Measurements from ENCODE around the gene TPPP3. TPM values are rescaled to one million over a fixed set of nuclear protein-coding genes. Genes with fewer than 3 reads are reported as not detected.

Gene TPPP3
- total and polyA plus RNA-seq, 8 donors: 79.2 to 403 (median 335) TPM

- intact Hi-C loops (cut with DNase I): no loop called here
- H3K4me1 ChIP-seq: peaks cover 0 to 13% of the 10 kb centered on the region in 2 donors
- H3K9me3 ChIP-seq: no peaks in the 10 kb centered on the region
- TF ChIP-seq CTCF (IDR thresholded peaks at IDR 0.05): no peak
- no peak overlapping the region for H3K27ac ChIP-seq
- H3K27me3 ChIP-seq: no peaks in the 10 kb centered on the region
- H3K4me3 ChIP-seq: no peak overlapping the region
- ATAC-seq (no peak), DNase-seq (no peak)
- H3K36me3 ChIP-seq: no peaks in the 10 kb centered on the region
Measured at GRCh38 chr16:67341250-67341649, 52.0 kb downstream of the TPPP3 start.

Other genes starting within 250 kb of the TPPP3 start
- gene B3GNT9, start 242.5 kb downstream of the TPPP3 start, total RNA-seq: 10 to 100 TPM; 18.6 to 29.4 TPM
- 10 to 100 TPM; 16.2 to 25.7 (median 19.9) TPM for gene B3GNT9, start 242.5 kb downstream of the TPPP3 start, polyA plus RNA-seq (ENCODE audit: insufficient read length in 6 of 6)
- gene TRADD, start 233.6 kb downstream of the TPPP3 start, total RNA-seq: 10 to 100 TPM; 25.1 to 25.5 TPM
- gene TRADD, start 233.6 kb downstream of the TPPP3 start, polyA plus RNA-seq (ENCODE audit: insufficient read length in 6 of 6): 1 to 10 TPM; 5.8 to 8.6 (median 7.8) TPM
- gene FBXL8, start 233.5 kb downstream of the TPPP3 start, total RNA-seq: 10 to 100 TPM; 22.1 to 22.9 TPM
- gene FBXL8, start 233.5 kb downstream of the TPPP3 start, polyA plus RNA-seq (ENCODE audit: insufficient read length in 6 of 6): 1 to 10 TPM; 1.8 to 4.1 (median 3.2) TPM
- 10 to 100 TPM; 28.1 to 38.2 TPM for gene HSF4, start 228.8 kb downstream of the TPPP3 start, total RNA-seq
- 1 to 10 TPM; 2.5 to 5.9 (median 4.8) TPM for gene HSF4, start 228.8 kb downstream of the TPPP3 start, polyA plus RNA-seq (ENCODE audit: insufficient read length in 6 of 6)
- 10 to 100 TPM; 29.5 to 36.7 TPM for gene NOL3, start 223.0 kb downstream of the TPPP3 start, total RNA-seq
- gene NOL3, start 223.0 kb downstream of the TPPP3 start, polyA plus RNA-seq (ENCODE audit: insufficient read length in 6 of 6): 10 to 100 TPM; 11.9 to 19.6 (median 17.3) TPM
- gene MATCAP1, start 209.5 kb downstream of the TPPP3 start, total RNA-seq: 10 to 100 TPM; 36.8 to 44.7 TPM
- gene MATCAP1, start 209.5 kb downstream of the TPPP3 start, polyA plus RNA-seq (ENCODE audit: insufficient read length in 6 of 6): 10 to 100 TPM; 43.5 to 66.9 (median 59.5) TPM
- 10 to 100 TPM; 10.9 to 16.9 TPM for gene EXOC3L1, start 203.4 kb downstream of the TPPP3 start, total RNA-seq
- 10 to 100 TPM in 2 of 6 donors, 1 to 10 TPM in 4; 7.5 to 13.7 (median 9.7) TPM for gene EXOC3L1, start 203.4 kb downstream of the TPPP3 start, polyA plus RNA-seq (ENCODE audit: insufficient read length in 6 of 6)
- gene E2F4, start 201.3 kb downstream of the TPPP3 start, total RNA-seq: 10 to 100 TPM; 47.7 to 81.4 TPM
- gene E2F4, start 201.3 kb downstream of the TPPP3 start, polyA plus RNA-seq (ENCODE audit: insufficient read length in 6 of 6): 10 to 100 TPM; 45.7 to 70.8 (median 53.9) TPM
- 10 to 100 TPM; 14.8 to 21.2 TPM for gene ELMO3, start 194.4 kb downstream of the TPPP3 start, total RNA-seq
- gene ELMO3, start 194.4 kb downstream of the TPPP3 start, polyA plus RNA-seq (ENCODE audit: insufficient read length in 6 of 6): 1 to 10 TPM; 4.9 to 9.6 (median 6.8) TPM
- 10 to 100 TPM; 43.8 to 56.9 TPM for gene TMEM208, start 166.4 kb downstream of the TPPP3 start, total RNA-seq
- gene TMEM208, start 166.4 kb downstream of the TPPP3 start, polyA plus RNA-seq (ENCODE audit: insufficient read length in 6 of 6): 10 to 100 TPM; 23.1 to 26.4 (median 24.8) TPM
- 100 to 1,000 TPM in 1 of 2 donors, 10 to 100 TPM in 1; 68.4 to 132 TPM for gene FHOD1, start 146.0 kb downstream of the TPPP3 start, total RNA-seq
- gene FHOD1, start 146.0 kb downstream of the TPPP3 start, polyA plus RNA-seq (ENCODE audit: insufficient read length in 6 of 6): 100 to 1,000 TPM; 161 to 300 (median 202) TPM
- gene SLC9A5, start 144.5 kb downstream of the TPPP3 start, total RNA-seq: 1 to 10 TPM; 3.2 to 4.0 TPM
- 10 to 100 TPM; 18.8 to 26.1 (median 22.6) TPM for gene SLC9A5, start 144.5 kb downstream of the TPPP3 start, polyA plus RNA-seq (ENCODE audit: insufficient read length in 6 of 6)
- 10 to 100 TPM; 24.9 to 28.5 TPM for gene PLEKHG4, start 114.0 kb downstream of the TPPP3 start, total RNA-seq
- gene PLEKHG4, start 114.0 kb downstream of the TPPP3 start, polyA plus RNA-seq (ENCODE audit: insufficient read length in 6 of 6): 10 to 100 TPM; 28.8 to 40.3 (median 35.6) TPM
- gene KCTD19, start 66.8 kb downstream of the TPPP3 start, total RNA-seq: under 1 TPM in 1 of 2 donors, not detected in 1; 0.73 TPM
- 10 to 100 TPM in 1 of 6 donors, 1 to 10 TPM in 5; 6.9 to 13.1 (median 8.4) TPM for gene KCTD19, start 66.8 kb downstream of the TPPP3 start, polyA plus RNA-seq (ENCODE audit: insufficient read length in 6 of 6)
- 10 to 100 TPM in 1 of 2 donors, 1 to 10 TPM in 1; 3.0 to 19.5 TPM for gene LRRC36, start 66.7 kb downstream of the TPPP3 start, total RNA-seq
- 10 to 100 TPM; 46.6 to 73.6 (median 62.2) TPM for gene LRRC36, start 66.7 kb downstream of the TPPP3 start, polyA plus RNA-seq (ENCODE audit: insufficient read length in 6 of 6)
- 10 to 100 TPM; 14.4 to 14.7 TPM for gene ZDHHC1, start 23.0 kb upstream of the TPPP3 start, total RNA-seq
- 10 to 100 TPM; 16.5 to 24.1 (median 20.0) TPM for gene ZDHHC1, start 23.0 kb upstream of the TPPP3 start, polyA plus RNA-seq (ENCODE audit: insufficient read length in 6 of 6)
- 1 to 10 TPM; 2.5 to 3.9 TPM for gene HSD11B2, start 37.6 kb upstream of the TPPP3 start, total RNA-seq
- gene HSD11B2, start 37.6 kb upstream of the TPPP3 start, polyA plus RNA-seq (ENCODE audit: insufficient read length in 6 of 6): 10 to 100 TPM; 36.9 to 81.1 (median 64.1) TPM
- 100 to 1,000 TPM; 142 to 185 TPM for gene ATP6V0D1, start 87.7 kb upstream of the TPPP3 start, total RNA-seq
- gene ATP6V0D1, start 87.7 kb upstream of the TPPP3 start, polyA plus RNA-seq (ENCODE audit: insufficient read length in 6 of 6): 10 to 100 TPM; 48.5 to 65.5 (median 58.0) TPM
- gene AGRP, start 90.0 kb upstream of the TPPP3 start, total RNA-seq: 1 to 10 TPM; 1.5 to 1.9 TPM
- gene AGRP, start 90.0 kb upstream of the TPPP3 start, polyA plus RNA-seq (ENCODE audit: insufficient read length in 6 of 6): under 1 TPM in 5 of 6 donors, not detected in 1; 0.18 to 0.69 (median 0.29) TPM
- 100 to 1,000 TPM in 1 of 2 donors, 10 to 100 TPM in 1; 76.4 to 123 TPM for gene RIPOR1, start 135.3 kb upstream of the TPPP3 start, total RNA-seq
- gene RIPOR1, start 135.3 kb upstream of the TPPP3 start, polyA plus RNA-seq (ENCODE audit: insufficient read length in 6 of 6): 10 to 100 TPM; 52.8 to 67.2 (median 60.7) TPM
- 10 to 100 TPM; 27.8 to 35.1 TPM for gene CTCF, start 169.0 kb upstream of the TPPP3 start, total RNA-seq
- 10 to 100 TPM; 64.3 to 80.2 (median 73.7) TPM for gene CTCF, start 169.0 kb upstream of the TPPP3 start, polyA plus RNA-seq (ENCODE audit: insufficient read length in 6 of 6)